ENCODE data around the gene SIPA1L3.
A peak's percentile ranks its signal among the peaks of the same experiment; 100 is the strongest.
"Not testable (repeated sequence)": the region's sequence is repeated elsewhere in the genome, so short reads cannot be mapped to it uniquely, and the experiment has no call there.

Gene SIPA1L3

DNA sequence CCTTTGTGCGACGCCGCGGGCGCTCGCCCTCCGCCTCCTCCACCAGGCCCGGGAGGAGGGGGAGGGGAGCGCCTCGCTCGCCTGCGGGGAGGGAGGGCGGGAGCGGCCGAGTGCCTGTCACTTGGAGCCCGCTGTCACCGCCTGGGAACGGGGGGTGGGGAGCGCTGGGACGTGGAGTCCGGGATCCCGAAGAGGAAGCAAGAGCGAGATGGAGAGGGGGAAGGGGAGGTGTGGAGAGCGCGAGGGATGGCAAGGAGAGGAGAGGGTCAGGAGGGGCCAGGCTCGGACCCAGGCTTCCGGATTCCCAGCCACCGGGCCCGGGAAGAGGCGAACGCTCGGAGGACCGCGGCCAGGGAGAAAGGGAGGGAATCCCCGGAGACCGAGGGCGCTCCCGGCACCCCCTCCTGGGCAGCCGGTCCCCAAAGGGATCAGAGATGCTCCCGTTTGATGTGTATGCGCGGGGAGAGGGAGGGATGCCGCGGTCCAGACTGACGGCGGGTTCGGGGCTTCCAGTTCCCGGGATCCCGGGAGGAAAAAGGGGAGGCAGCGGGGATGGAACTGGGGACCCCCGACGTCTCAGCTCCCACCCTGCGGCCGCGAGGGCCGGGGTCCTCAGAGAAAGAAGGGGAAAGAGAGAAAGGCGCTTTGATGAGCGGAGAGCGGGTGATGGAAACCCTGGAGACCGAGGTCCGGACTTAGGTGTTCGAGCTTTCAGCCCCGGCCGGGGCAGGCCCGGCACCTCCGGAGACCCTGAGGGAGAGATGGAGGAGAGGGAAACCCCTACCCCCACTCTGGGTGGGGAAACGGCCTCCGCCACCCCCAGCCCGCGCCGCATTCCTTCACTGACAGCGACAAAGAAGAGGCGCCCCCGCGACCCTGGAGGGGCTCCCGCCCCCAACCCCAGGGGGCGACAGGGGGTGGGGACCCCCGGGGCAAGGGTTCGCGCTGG, 321.8 kb downstream of the SIPA1L3 start:
- DNase-seq: peak in 35 of 56 donors; percentile 7 to 66 (median 29)

DNA sequence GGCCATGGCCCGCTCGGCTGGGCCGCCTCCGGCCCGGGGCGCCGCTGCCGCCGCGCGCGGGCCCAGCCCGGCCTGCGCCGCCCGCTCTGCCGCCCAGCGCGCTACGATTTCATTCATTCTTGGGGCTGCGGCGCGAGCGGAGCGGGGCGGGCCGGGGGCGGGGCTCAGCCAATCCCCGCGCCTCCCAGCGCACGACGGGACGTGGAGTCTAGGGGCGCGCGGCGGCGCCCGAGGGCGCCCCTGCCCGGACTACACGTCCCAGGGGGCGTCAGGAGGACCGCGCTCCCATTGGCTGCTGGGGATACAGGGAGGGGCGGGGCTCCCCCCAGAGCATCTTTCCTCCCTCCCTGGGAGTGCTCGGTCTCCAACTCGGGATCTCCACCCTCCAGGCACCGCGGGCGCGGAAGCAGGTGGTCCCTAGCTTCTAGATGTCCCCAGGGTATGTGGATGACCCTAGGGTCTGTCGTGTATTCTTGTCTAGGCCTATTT, 322.6 kb downstream of the SIPA1L3 start:
- peak in 55 of 56 donors; percentile 51 to 97 (median 90) for DNase-seq

DNA sequence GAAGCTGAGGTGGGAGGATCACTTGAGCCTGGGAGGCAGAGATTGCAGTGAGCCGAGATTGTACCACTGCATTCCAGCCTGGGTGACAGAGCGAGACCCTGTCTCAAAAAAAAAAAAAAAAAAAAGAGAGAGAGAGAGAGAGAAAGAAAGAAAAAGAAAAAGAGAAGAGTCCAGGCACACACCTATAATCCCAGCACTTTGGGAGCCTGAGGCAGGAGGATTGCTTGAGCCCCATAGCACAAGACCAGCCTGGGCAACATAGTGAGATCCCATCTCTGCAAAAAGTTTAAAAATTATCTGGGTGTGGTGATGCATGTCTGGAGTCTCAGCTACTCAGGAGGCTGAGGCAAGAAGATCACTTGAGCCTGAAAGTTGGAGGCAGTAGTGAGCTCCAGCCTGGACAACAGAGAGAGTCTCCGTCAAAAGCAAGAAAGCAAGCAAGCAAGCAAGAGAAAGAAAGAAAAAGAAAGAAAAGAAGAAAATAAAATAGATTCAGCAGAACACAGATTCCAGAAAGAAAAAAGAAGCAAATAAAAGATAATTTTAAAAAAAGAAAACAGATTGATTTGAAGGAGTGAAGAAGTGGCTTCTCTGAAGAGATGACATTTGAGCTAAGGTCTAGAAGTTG, 323.6 kb downstream of the SIPA1L3 start:
- not testable (repeated sequence) for DNase-seq

- no peak for DNase-seq
These were observed 324.9 kb downstream of the SIPA1L3 start for GRCh38 chr19:38231918-38232317.

DNA sequence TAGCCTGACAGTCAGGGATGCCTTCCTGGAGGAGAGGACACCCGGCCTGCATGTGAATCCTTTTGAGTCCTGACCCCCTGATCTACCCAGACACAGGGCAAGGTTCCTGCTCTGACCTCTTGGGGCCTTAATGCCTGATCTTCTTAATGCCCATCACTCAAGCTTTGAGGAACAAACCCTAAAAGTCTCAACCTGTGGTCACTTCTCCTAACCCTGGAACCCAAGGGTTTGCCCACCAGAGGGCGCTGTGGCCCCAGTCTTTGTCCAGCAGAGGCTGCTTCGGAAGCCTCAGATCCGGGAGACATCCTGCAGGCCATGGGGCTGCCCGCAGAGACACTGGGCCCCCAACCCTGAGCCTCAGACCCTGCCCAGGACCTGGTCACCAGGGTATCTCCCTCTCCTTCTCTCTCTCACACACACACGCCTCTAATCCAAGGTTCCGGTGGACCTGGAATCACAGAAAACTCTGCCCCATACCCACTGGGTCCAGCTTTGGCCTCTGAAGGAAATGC, 326.8 kb downstream of the SIPA1L3 start:
- peak in 48 of 56 donors; percentile 15 to 86 (median 47) for DNase-seq

DNA sequence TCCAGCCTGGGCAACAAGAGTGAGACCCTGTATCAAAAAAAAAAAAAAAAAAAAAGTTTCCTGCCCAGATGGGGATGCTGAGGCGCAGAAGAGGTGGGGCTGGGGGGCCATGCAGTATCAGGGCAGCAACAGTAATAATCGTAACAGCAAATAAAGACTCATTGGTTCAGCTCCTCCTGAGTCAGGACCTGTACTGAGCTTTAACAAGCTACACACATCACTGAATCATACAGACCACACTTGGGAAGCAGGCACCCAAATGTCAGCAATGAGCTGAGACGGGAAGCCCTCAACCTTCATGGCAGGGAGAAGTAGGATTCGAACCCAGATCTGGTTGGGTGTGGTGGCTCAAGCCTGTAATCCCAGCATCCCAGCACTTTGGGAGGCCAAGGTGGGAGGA, 327.6 kb downstream of the SIPA1L3 start:
- no peak for DNase-seq

- no peak for DNase-seq
These were observed 332.8 kb downstream of the SIPA1L3 start for GRCh38 chr19:38239816-38240215.

DNA sequence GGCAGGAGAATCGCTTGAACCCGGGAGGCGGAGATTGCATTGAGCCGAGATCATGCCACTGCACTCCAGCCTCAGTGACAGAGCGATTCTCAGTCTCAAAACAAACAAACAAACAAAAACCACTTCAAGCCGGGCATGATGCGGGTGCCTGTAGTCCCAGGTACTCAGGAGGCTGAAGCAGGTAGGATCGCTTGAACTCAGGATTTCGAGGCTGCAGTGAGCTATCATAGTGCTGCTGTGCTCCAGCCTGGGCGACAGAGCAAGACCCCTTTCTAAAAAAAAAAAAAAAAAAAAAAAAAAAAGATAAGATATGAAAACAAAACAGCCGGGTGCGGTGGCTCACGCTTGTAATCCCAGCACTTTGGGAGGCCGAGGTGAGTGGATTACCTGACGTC, 336.3 kb downstream of the SIPA1L3 start:
- DNase-seq: no peak

GRCh38 chr19:38245826-38246498, 339.0 kb downstream of the SIPA1L3 start:
- peak in 4 of 56 donors; percentile 4 to 19 (median 14) for DNase-seq

DNA sequence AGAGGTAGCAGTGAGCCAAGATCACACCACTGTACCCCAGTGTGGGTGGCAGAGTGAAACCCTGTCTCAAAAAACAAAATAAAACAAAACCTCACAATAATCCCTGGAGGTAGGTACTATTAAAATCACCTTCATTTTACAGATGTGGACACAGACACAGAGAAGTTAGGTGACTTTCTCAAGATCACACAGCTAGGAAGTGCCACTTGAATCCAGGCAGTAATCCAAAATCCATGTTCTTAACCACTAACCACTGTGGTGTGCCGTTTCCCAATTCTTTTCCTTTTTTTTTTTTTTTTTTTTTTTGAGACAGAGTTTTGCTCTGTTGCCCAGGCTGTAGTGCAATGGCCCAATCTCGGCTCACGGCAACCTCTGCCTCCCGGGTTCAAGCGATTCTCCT, 340.1 kb downstream of the SIPA1L3 start:
- no peak for DNase-seq

DNA sequence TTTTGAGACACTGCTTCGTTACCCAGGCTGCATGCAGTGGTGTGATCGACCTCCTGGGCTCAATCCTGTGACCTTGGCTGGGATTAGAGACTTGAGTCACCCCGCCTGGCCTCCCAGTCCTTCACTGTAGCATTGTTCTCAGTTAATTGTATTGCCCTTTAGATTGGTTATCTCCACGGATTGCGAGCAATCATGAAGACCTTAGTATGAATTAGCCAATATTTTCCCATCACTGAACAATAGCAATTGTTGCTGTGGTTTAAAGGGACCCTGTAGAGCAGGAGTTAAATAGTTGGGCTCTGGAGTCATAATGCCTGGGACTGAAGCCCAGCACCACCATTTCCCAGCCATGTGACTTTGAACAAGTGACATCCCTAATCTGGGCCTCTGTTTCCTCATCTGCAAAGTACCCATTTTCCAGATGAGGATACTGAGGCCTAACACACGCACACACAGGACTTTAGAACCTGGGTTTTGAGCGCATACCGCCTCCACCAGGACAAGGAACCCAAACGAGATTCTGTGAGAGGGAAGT, 340.8 kb downstream of the SIPA1L3 start:
- peak in 21 of 56 donors; percentile 11 to 74 (median 43) for DNase-seq

DNA sequence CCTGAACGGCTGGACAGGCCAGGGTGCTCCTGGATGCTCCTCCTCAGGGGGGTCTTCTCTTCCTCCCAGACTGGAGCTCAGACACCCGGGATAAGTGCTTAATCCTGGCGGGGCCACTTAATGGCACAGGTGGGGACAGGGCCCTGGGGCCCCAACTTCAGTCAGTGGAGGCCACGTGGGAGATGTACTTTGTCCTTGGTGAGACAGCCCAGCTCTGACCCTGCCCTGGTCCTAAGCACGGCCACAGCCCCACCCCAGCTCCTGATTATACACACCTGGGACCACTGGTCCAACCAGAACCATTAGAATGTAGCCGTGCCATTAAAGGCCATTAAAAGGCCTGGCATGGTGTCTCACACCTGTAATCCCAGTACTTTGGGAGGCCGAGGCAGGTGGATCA, 341.4 kb downstream of the SIPA1L3 start:
- no peak for DNase-seq

DNA sequence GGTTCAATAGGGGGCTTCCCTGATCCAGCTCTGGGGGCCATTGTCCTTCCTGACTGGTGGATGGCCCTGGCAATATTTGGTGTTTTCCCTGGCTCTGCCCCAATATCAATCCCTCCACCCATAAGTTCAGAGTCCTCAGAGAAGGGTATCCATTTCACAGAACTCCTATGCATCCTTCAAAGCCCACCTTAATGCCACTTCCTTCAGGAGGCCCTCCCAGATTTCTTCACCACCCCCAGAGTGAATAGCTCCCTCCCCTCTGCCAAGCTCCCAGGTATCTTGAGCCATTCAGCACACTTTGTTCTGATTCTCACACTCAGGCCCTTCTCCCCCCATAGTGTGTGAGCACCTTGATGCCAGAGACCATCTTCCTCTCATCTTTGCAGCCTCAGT, 343.4 kb downstream of the SIPA1L3 start:
- DNase-seq: peak in 1 of 56 donors; percentile 25

DNA sequence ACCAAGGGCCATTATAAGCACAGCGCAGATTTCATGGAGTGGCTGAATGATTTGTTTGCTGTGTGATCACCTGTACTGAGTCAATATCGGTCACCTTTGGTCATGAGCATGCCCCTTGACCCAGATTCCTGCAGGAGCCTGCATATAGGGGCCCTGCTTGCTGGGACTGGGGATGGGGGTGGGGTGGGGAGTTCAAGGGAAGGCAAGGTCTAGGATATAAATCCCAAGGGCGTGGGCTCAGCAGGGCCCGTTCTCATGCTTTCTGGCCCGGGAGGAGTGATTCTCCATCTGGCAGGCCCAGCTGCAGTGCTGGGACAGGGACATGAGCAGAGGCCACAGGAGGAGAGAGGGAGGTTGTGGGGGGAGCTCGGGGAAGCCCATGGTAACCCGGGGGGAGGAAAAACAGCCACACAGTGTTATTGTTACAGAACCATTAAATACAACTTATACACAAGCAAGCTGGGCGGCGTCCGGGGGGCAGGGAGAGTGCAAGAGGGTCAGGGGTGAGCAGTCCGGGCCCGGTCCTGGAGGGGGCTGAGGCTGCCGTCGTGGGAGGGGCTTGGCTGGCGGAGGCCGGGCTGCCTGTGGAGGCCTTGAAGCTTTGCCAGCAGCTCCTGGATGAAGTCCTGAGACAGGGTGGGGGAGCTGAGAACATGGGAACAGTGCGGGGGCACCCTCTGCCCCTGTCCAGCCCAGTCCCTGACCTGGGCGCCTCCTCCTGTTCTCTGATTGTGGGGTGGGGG, 344.0 kb downstream of the SIPA1L3 start:
- peak in 51 of 56 donors; percentile 41 to 90 (median 77) for DNase-seq

GRCh38 chr19:38251564-38252051, 344.6 kb downstream of the SIPA1L3 start:
- DNase-seq: peak in 17 of 56 donors; percentile 14 to 61 (median 40)

- DNase-seq: peak in 1 of 56 donors; percentile 69
These were observed 345.4 kb downstream of the SIPA1L3 start for GRCh38 chr19:38252385-38252784.

DNA sequence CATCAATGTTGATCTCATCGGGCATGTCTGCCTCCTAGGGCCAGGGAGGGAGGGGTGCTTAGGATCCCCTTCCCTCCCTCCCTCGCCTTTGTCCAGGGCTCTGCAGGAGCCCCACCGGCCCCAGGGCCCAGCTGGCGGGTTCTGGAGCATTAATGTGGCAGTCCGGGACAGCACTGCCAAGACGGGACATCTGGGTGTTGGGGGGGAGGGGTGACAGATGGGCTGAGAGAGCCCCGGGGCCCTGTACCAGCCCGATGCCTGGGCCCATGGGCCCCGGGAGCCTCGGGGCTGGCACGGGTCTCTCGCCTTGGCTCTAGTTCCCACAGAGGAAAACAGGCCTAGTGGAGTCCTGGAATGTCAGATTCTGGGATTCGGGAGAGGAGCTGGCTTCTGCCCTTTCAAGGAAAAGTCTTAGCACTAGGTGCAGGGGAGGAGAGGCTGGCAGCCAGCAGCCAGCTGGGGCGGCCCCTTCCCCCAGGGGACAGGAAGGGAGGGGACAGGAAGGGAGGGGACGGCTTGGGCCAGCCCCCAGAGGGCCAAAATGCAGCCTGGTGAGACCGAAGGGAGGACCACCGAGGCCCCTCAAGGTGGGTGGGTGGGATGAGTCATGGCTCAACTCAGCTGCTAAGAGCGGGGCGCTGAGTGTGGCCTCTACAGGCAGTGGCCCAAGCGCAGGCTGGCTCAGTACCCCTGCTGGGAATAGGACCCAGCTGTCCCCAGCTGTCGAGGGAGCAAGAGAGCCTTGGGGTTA, 346.1 kb downstream of the SIPA1L3 start:
- DNase-seq: peak in 54 of 56 donors; percentile 42 to 98 (median 88)

DNA sequence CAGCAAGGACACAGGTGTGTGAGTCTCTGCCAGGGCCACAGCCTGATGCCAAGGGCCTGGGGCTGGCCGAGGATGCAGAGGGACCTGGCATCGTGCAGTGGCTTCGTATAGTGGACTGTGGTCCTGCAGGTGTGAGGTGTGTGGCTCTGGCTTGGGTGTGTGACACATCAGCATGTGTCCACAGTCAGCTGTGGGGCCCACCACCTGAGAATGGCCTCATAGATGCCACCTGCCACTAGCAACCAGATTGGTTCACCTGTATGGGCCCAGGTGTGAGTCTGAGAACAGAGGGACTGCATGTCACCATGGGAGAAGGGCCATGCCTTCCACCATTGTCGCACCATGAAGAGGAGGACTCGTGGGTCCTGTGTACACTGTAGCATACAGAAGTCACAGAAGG, 346.8 kb downstream of the SIPA1L3 start:
- peak in 5 of 56 donors; percentile 41 to 55 (median 48) for DNase-seq

DNA sequence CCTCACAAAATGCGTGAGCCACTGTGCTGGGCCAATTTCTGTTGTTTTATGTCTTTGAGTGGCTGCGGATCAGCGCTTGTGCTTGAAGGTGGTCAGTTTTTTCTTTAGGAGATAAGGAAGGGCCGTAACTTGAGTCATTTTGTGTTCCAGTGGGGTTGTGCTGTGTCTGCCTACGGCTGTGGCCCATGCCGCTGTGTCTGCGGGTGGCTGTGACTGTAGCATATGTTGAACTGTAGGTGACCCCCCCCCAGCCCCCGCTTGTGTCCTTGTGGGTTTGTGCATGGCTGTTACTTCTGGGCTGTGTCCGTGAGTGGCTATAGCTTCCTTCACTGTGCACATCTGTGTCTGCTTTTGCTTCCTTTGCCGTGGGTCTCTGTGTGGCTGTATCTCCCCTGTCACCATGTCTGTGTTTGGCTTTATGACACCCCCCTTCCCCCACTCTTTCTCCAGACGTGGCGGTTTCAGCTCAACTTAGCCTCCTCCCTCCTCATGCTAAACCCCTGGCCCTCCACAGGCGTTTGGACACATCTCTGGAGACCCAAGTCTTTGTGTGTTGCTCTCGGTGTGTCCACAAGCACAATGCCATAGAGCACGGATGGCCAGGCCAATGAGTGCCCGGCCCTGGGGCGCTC, 348.5 kb downstream of the SIPA1L3 start:
- peak in 23 of 56 donors; percentile 14 to 67 (median 33) for DNase-seq

Measured in nucleus accumbens (tissue), 56 donors.